ENCODE measurements around the gene CARD9.

DNA sequence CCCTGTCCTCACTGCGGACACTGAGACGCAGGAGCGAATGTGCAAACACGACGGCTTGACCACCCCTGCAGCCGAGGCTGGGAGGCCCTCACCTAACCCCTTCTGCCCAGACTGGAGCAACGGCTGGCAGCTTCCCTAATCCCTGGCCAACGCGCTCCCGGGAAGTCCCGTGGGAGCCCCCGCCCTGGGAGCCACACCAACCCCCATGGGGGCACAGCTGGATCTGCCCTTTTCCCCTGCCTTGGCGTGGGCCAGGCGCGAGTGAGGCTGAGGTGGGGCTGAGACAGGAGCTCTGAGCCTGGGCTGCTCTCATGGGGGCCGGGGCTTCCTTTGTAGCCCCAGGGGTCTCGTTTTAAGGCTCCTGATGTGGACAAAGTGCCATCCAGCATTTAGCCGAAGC lies 5.3 kb downstream of the CARD9 start:
- TF ChIP-seq CTCF (IDR thresholded peaks at IDR 0.05): no peak
- TF ChIP-seq POLR2A (IDR thresholded peaks at IDR 0.05): no peak

All from esophagus squamous epithelium (tissue), 4 donors.